Neural cell (in vitro differentiated cells): ENCODE results near the gene QRICH2.

ENCODE experiments used
- CTCF ChIP-seq: fragments of 450-650 bp; IDR thresholded peaks from 2 replicates; pipeline ENCODE4 v1.5.1; 2014; ENCODE audit warnings: antibody characterized with exemption, mild to moderate bottlenecking, moderate library complexity; ENCODE audit not compliant: poor library complexity, severe bottlenecking
- EP300 ChIP-seq: fragments of 450-650 bp; conservative IDR thresholded peaks from 2 replicates; pipeline ENCODE4 v1.6.1; 2014; ENCODE audit warnings: antibody characterized with exemption, mild to moderate bottlenecking, moderate library complexity; ENCODE audit not compliant: poor library complexity, severe bottlenecking
- EZH2 ChIP-seq: fragments of 200-600, 300-800 bp; shearing (Covaris generic), sonication (generic); IDR thresholded peaks from 2 replicates; pipeline ENCODE4 v1.6.1; 2014; ENCODE audit warnings: antibody characterized with exemption, low read length, borderline replicate concordance, mild to moderate bottlenecking; ENCODE audit not compliant: insufficient read depth, poor library complexity, severe bottlenecking
- POLR2AphosphoS5 ChIP-seq: IDR thresholded peaks from 2 replicates; pipeline ENCODE4 v1.6.1; 2012
- REST ChIP-seq: IDR thresholded peaks from 2 replicates; pipeline ENCODE4 v1.6.1; 2012; ENCODE audit warnings: borderline replicate concordance
- TAF1 ChIP-seq: IDR thresholded peaks from 2 replicates; pipeline ENCODE4 v1.6.1; 2012; ENCODE audit warnings: low read depth

- TF ChIP-seq CTCF (no peak), EZH2 (no peak), EP300 (no peak), TAF1 (no peak), POLR2AphosphoS5 (no peak), REST (no peak)
Measured at GRCh38 chr17:76254275-76254674, 53.8 kb downstream of the QRICH2 start.
